A172 (cell line): ENCODE data around the gene GPC3. TPM values are rescaled to one million over a fixed set of nuclear protein-coding genes. Genes with fewer than 3 reads are reported as not detected.
A peak's percentile ranks its signal among the peaks of the same experiment; 100 is the strongest.

Experiments
- DNase-seq: peaks from one replicate; pipeline ENCODE4 v3.0.0-alpha.2; 2015; ENCODE audit warnings: low spot score
- total RNA-seq: library from RNA; depleted of rRNA; stranded (reverse); fragments of >200 nt; shearing (Covaris generic); gene quantifications from 2 replicates; pipeline ENCODE4 v1.2.3, GENCODE V29; 2014

Gene GPC3
- total RNA-seq, 1 experiment from 2014 or later, result not detected

DNA sequence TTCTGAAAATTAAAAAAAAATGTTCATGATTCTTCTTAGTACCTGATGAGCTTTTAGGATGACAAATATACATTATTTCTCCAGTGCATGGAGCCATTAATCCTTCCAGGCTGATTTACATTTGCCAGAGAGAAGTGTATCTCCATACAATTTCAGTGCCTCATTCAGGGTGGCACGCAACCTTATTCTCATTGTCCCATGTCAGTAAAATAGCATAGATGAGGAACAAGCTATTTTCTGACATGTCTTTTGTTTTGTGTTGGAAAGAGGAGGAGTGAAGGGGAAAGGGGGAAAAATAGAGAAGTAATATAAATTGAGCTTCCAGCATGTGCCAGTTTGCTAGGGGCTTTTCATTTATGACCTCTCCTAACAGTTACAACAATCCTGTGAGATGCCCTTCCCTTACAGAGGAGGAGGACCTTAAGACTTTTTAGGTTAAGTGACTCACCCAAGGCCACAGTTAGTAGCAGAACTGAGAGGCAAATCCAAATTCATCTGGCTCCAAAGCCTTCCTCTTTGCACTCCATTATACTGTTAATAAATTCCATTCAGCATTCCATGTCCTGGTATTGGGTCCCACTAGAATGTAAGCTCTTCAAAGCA lies 295.3 kb downstream of the GPC3 start:
- no peak for DNase-seq

- DNase-seq, result no peak
Measured at GRCh38 chrX:133685822-133686221, 299.6 kb downstream of the GPC3 start.

- no peak for DNase-seq
Measured at GRCh38 chrX:133681897-133682296, 303.5 kb downstream of the GPC3 start.

GRCh38 chrX:133681421-133681820 lies 304.0 kb downstream of the GPC3 start:
- no peak for DNase-seq

- no peak for DNase-seq
Measured at GRCh38 chrX:133677123-133678063, 308.0 kb downstream of the GPC3 start.

- DNase-seq, result no peak
Measured at GRCh38 chrX:133676344-133677122, 308.9 kb downstream of the GPC3 start.

DNA sequence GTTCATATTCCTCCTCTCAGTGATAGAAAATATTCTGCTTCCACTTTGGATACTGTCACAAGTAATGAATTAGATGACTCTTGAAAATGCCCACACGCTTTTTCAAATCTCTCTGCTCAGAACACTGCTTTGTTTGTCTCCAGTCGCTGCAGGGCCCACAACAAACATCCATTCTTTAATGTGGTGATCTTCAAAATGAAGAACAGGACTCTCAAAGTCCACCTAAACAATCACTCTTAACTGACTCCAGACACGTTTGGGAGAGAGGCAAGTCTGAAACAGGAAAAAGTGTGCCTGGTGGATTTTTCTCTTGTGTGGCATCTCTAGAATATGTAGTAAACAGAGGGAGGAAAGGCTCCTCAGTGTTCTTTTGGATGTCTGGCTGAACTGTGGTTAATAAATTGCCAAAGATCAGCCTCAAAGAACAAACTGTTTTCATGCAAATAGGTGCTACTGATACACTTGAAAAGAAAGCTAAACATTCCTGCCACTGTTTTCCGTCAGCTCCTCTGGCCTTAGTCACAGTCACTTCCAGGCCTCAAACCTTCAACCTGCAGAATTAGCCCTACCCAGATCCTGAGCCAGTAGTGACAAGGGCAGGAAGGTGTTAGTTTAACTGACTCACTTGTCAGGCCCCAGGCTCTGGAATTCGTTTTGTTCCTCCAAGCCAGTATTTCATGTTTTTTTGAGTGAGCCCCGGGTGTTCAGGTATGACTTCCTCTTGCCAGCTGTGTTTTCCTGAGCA lies 310.5 kb downstream of the GPC3 start:
- no peak for DNase-seq

DNA sequence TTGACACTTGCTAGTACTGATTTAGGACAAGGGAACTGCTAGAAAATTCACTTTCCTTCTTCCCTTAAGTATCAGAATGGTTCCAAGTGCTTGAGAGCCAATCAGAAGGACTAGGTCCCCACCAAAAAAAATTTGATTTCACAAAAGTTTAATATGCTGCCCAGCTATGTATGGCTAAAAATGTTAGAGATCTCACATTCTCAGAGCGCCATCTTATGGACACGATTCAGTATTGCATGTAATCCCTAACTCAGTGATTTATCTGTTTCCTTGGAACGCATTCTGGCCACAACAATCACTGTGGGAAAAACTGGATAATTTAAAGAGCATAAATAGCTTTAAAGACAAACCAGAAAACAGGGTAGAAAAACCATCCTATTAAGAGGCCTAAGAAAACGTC lies 315.0 kb downstream of the GPC3 start:
- DNase-seq, result peak; percentile 6

GRCh38 chrX:133669214-133669613 lies 316.2 kb downstream of the GPC3 start:
- no peak for DNase-seq

- no peak for DNase-seq
Measured at GRCh38 chrX:133668225-133668931, 317.0 kb downstream of the GPC3 start.

DNA sequence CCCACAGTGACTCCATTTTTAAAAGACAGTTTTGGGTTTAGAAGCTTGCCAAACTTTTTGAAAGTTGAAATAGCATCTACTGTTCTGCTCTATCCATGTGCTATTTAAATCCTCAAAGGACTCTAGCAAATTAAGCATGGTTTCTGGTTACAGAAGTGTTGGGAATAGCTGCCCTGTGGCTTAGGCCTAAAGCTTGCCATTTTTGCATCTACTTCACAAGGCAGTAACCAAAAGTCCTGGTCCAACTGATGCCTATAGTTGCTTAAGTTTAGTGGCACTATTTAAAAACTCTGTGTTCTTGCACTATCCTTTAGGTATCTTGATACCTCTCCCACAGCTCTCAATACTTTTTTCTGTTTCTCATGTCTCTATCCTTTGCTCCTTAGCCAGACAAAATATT lies 319.1 kb downstream of the GPC3 start:
- DNase-seq, result no peak

DNA sequence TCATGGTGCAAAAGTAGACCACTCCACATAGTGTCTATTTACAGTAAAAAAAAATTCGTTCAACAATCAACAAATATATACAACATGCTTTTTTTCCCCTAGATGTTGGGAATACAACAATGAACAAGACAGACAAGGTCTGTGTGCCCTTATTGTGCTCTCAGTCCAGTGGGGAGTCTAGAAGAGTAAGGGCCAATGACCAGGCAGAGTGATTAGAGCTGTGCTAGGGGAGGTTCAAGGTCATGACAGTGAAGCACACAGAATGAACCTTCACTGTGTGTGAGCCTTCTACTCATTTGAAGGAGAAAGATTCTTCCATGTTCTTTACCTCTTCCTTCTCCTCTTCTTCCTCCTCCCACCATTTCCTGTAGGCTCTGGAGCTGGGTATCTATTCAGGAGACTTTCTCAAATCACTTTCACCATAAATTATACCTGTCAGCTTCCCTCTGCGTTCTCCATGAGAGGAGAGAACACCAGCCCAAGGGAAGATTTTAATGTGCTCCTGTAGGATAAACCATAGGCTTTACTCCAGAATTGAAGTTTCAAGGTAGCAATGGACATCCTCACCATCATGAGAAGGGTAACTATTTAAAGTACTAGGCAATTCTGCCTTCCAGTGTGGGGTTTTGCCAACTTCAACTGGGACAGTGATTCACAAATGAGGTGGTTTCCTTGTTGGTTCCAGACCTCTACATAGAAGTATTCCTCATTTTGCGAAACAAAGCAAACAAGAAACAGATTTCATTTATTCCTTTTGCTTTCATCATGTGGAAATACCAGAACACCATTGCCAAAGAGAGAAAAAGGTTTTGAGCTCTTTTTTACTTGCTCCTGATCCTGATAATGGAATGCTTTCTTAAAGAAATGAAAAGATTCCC lies 323.2 kb downstream of the GPC3 start:
- no peak for DNase-seq

- no peak for DNase-seq
Measured at GRCh38 chrX:133660281-133660680, 325.1 kb downstream of the GPC3 start.

- no peak for DNase-seq
Measured at GRCh38 chrX:133658293-133658911, 327.0 kb downstream of the GPC3 start.

- DNase-seq, result no peak
Measured at GRCh38 chrX:133655275-133656265, 329.8 kb downstream of the GPC3 start.

GRCh38 chrX:133654811-133655210 lies 330.6 kb downstream of the GPC3 start:
- no peak for DNase-seq

DNA sequence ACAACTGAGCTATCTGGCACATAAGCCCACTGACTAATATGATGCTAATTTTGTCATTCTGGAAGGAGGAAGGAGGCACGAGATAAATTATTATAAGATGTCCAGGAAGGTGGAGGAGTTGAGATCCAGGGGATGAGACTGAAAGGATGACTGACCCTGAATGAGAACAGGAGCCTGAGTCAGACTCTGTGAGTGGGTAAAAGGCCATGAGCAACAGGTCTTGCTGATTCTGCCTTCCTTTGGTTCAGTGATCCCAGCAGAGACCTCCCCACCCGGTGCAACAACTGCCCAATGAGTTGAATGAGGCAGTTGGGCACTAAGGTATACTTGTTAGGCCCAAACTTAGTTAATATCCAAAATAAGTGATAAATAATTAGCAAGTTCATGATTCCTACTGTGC lies 332.0 kb downstream of the GPC3 start:
- DNase-seq, result no peak

- DNase-seq, result no peak
Measured at GRCh38 chrX:133652185-133652584, 333.2 kb downstream of the GPC3 start.
